Ovary (tissue), 9 donors: ENCODE data around the gene ATP23. TPM values are rescaled to one million over a fixed set of nuclear protein-coding genes. Genes with fewer than 3 reads are reported as not detected.

ENCODE experiments used
- DNase-seq, 5 donors: peaks; one replicate each; pipeline ENCODE4 v3.0.0-alpha.2; 2019 to 2020
- H3K27ac ChIP-seq, 2 donors: fragments of 200-600 bp; one replicate each; pipeline versions ENCODE4 v1.5.1 to v1.8.0; 2019 to 2022
- H3K27me3 ChIP-seq: fragments of 200-600 bp; one replicate; pipeline ENCODE4 v1.8.0; 2022
- H3K36me3 ChIP-seq: fragments of 200-600 bp; sonication (generic); one replicate; pipeline ENCODE4 v1.5.1; 2019
- H3K4me1 ChIP-seq: one replicate; pipeline ENCODE4 v1.8.1; 2013; ENCODE audit warnings: mild to moderate bottlenecking, moderate library complexity; ENCODE audit not compliant: insufficient read depth
- H3K4me3 ChIP-seq: fragments of 200-600 bp; sonication (generic); one replicate; pipeline ENCODE4 v1.5.1; 2017
- H3K9me3 ChIP-seq, 2 donors: fragments of 200-600 bp in 1 of 2; sonication (generic) in 1 of 2; one replicate each; pipeline versions ENCODE4 v1.5.1 to v1.8.1; 2013 to 2019; ENCODE audit warnings: mild to moderate bottlenecking in 1 of 2, moderate library complexity in 1 of 2
- CTCF ChIP-seq, 3 donors: fragments of 450-650 bp in 2 of 3; fragments of 200-600 bp in 1 of 3; IDR thresholded peaks; one replicate each; pipeline versions ENCODE4 v1.5.1 to v1.8.0; 2016 to 2022; ENCODE audit warnings: antibody characterized with exemption in 3 of 3, mild to moderate bottlenecking in 1 of 3
- EP300 ChIP-seq: sonication (generic); formaldehyde crosslinking; IDR thresholded peaks from one replicate; pipeline ENCODE4 v1.6.1; 2017; ENCODE audit warnings: antibody characterized with exemption
- POLR2A ChIP-seq: fragments of 450-650 bp; IDR thresholded peaks from one replicate; pipeline ENCODE4 v1.6.1; 2017; ENCODE audit warnings: antibody characterized with exemption, mild to moderate bottlenecking, moderate library complexity
- WGBS, 3 donors: extraction: QIAGEN DNeasy Blood & Tissue Kit in 1 of 3; methylation state at CpG; one replicate each; pipeline versions ENCODE4 v1.1.5 to v1.1.7; 2013 to 2017; 5-methylcytosine and 5-hydroxymethylcytosine counted together
- intact Hi-C, 4 donors: fragments of 100-400 bp; cut with DNase I; formaldehyde crosslinking; loops; one replicate each; pipeline versions ENCODE4 v1.11.0 to v1.15.1; 2022 to 2023
- polyA plus RNA-seq, 2 donors: library from polyadenylated mRNA; stranded (reverse); fragments of 200-250 nt in 1 of 2; fragments of 350-450 nt in 1 of 2; fragmentation: Illumina TruSeq in 1 of 2; extraction: RNeasy Lipid Tissue Mini Kit (QIAGEN cat#74804) in 1 of 2; gene quantifications; one replicate each; pipeline ENCODE4 v1.2.3, GENCODE V29; 2013 to 2014
- total RNA-seq, 7 donors: library from RNA; depleted of rRNA in 2 of 7; stranded (reverse); fragments of >200 nt in 2 of 7; fragmentation: NEBNext Ultra II Directional in 3 of 7; extraction: Animal tissue kit (Norgen Biotek cat#: 25700) in 3 of 7; gene quantifications; one replicate each; pipeline versions ENCODE4 v1.1.0 to v1.2.4, GENCODE V29; 2016 to 2023
- donor health status: DM: no; HTN: no; CAD: no; lungs with moderate emphysema.
- donor health status: DM: no; HTN: no; CAD: no.
- donor health status: Bipolar disorder and iron deficiency.
- donor health status: DM: yes; HTN: yes; CAD: no.
- donor health status: DM: no; HTN: no; CAD: no.
- donor health status: DM: yes; HTN: yes; CAD: no.

The ATP23 gene
- total and polyA plus RNA-seq, 9 donors = 2.7 to 5.5 (median 4.6) TPM

GRCh38 chr12:57935839-57936512 is 5.4 kb upstream of the ATP23 start:
- TF ChIP-seq POLR2A (peak; percentile 73), EP300 (no peak)
- Histone ChIP-seq H3K4me3 (peak overlapping the region; percentile 53), H3K9me3 (no peaks in the 10 kb centered on the region), H3K36me3 (no peaks in the 10 kb centered on the region), H3K27ac (peak overlapping the region in 1 of 2 donors; percentile 45), H3K27me3 (no peaks in the 10 kb centered on the region), H3K4me1 (peaks cover 2% of the 10 kb centered on the region)
- WGBS, 3 donors = 2 to 3% (median 2%) methylated on average over 29 of the region's 29 CpGs
- peak; percentile 85 to 92 (median 89) for DNase-seq
- intact Hi-C loops = no loop called here

- H3K4me1 ChIP-seq = peaks cover 2% of the 10 kb centered on the region
- no peak overlapping the region for H3K27ac ChIP-seq
- no peaks in the 10 kb centered on the region for H3K9me3 ChIP-seq
- no peak for DNase-seq
- intact Hi-C loops = no loop called here
- H3K36me3 ChIP-seq = no peaks in the 10 kb centered on the region
- WGBS, 3 donors = 49 to 53% (median 50%) methylated on average over 3 of the region's 3 CpGs
- no peak for TF ChIP-seq CTCF (IDR thresholded peaks at IDR 0.05)
- no peak for TF ChIP-seq POLR2A
- no peak for TF ChIP-seq EP300
- H3K27me3 ChIP-seq = no peaks in the 10 kb centered on the region
- peak overlapping the region; percentile 53 for H3K4me3 ChIP-seq
Measured at GRCh38 chr12:57936513-57936883, 4.9 kb upstream of the ATP23 start.

GRCh38 chr12:57939291-57939690 is 2.1 kb upstream of the ATP23 start:
- no peaks in the 10 kb centered on the region for H3K36me3 ChIP-seq
- no peak overlapping the region for H3K27ac ChIP-seq
- no peak overlapping the region for H3K4me3 ChIP-seq
- H3K27me3 ChIP-seq = no peaks in the 10 kb centered on the region
- peaks cover 2% of the 10 kb centered on the region for H3K4me1 ChIP-seq
- no peak for TF ChIP-seq POLR2A
- TF ChIP-seq EP300 = no peak
- TF ChIP-seq CTCF (IDR thresholded peaks at IDR 0.05) = no peak
- H3K9me3 ChIP-seq = no peaks in the 10 kb centered on the region
- WGBS, 3 donors = 72 to 93% (median 89%) methylated on average over 3 of the region's 3 CpGs
- intact Hi-C loops = no loop called here
- no peak for DNase-seq

- intact Hi-C loops = no loop called here
- no peaks in the 10 kb centered on the region for H3K36me3 ChIP-seq
- peaks cover 2% of the 10 kb centered on the region for H3K4me1 ChIP-seq
- no peaks in the 10 kb centered on the region for H3K9me3 ChIP-seq
- DNase-seq = no peak
- no peaks in the 10 kb centered on the region for H3K27me3 ChIP-seq
- H3K4me3 ChIP-seq = peak overlapping the region; percentile 63
- TF ChIP-seq CTCF (IDR thresholded peaks at IDR 0.05) = no peak
- TF ChIP-seq POLR2A = no peak
- peak overlapping the region in 1 of 2 donors; percentile 67 for H3K27ac ChIP-seq
- WGBS, 3 donors = 44 to 47% (median 45%) methylated on average over 2 of the region's 2 CpGs
Measured at GRCh38 chr12:57940052-57940914, 1.1 kb upstream of the ATP23 start.

GRCh38 chr12:57940915-57941164 is 527 bp upstream of the ATP23 start:
- WGBS, 3 donors = 4 to 7% (median 6%) methylated on average over 4 of the region's 4 CpGs
- TF ChIP-seq POLR2A (no peak), EP300 (no peak), CTCF (IDR thresholded peaks at IDR 0.05) (no peak)

More at GRCh38 chr12:57940915-57941164, 527 bp upstream of the ATP23 start:
- Histone ChIP-seq H3K4me3 (peak overlapping the region; percentile 63), H3K27me3 (no peaks in the 10 kb centered on the region), H3K36me3 (no peaks in the 10 kb centered on the region), H3K9me3 (no peaks in the 10 kb centered on the region), H3K27ac (peak overlapping the region; percentile 46 to 67), H3K4me1 (peaks cover 2% of the 10 kb centered on the region)
- intact Hi-C loops = no loop called here
- DNase-seq = no peak
